MM.1S (cell line): ENCODE results near the gene PAXX.

Experiments used
- DNase-seq: peaks from one replicate; pipeline ENCODE4 v3.0.0-alpha.2; 2015
- H2AFZ ChIP-seq: fragments of 300-600 bp; sonication (generic); 2 replicates; pipeline ENCODE4 v1.6.0; 2016; ENCODE audit warnings: antibody characterized with exemption, low read length
- H3F3A ChIP-seq: fragments of 300-600 bp; sonication (generic); 2 replicates; pipeline ENCODE4 v1.6.1; 2016; ENCODE audit warnings: mild to moderate bottlenecking, antibody characterized with exemption, low read length, moderate library complexity, mixed read lengths; ENCODE audit not compliant: insufficient read depth
- H3K27ac ChIP-seq: fragments of 300-600 bp; sonication (generic); 2 replicates; pipeline ENCODE4 v1.5.1; 2016; ENCODE audit warnings: mild to moderate bottlenecking, low read length
- H3K27me3 ChIP-seq: fragments of 300-600 bp; sonication (generic); replicated peaks from 2 replicates; pipeline ENCODE4 v1.6.0; 2016; ENCODE audit warnings: low read length; ENCODE audit not compliant: insufficient read depth
- H3K36me3 ChIP-seq: fragments of 300-600 bp; sonication (generic); replicated peaks from 2 replicates; pipeline ENCODE4 v1.6.1; 2016; ENCODE audit warnings: mild to moderate bottlenecking, low read length, mixed read lengths; ENCODE audit not compliant: insufficient read depth
- H3K4me1 ChIP-seq: fragments of 300-600 bp; sonication (generic); 2 replicates; pipeline ENCODE4 v1.6.1; 2016; ENCODE audit warnings: low read length, mixed read lengths
- H3K4me2 ChIP-seq: fragments of 300-600 bp; sonication (generic); 2 replicates; pipeline ENCODE4 v1.6.0; 2016; ENCODE audit warnings: low read depth, low read length
- H3K4me3 ChIP-seq: fragments of 300-600 bp; sonication (generic); 2 replicates; pipeline ENCODE4 v1.5.1; 2016; ENCODE audit warnings: low read length, mixed read lengths
- H3K79me2 ChIP-seq: fragments of 300-600 bp; sonication (generic); 2 replicates; pipeline ENCODE4 v1.6.1; 2016; ENCODE audit warnings: mixed run types, low read length, mixed read lengths
- H3K9ac ChIP-seq: fragments of 300-600 bp; sonication (generic); 2 replicates; pipeline ENCODE4 v1.6.1; 2016; ENCODE audit warnings: low read length, mixed read lengths
- H3K9me2 ChIP-seq: fragments of 300-600 bp; sonication (generic); replicated peaks from 2 replicates; pipeline ENCODE4 v1.6.1; 2016; ENCODE audit warnings: mild to moderate bottlenecking, low read length, mixed read lengths; ENCODE audit not compliant: insufficient read depth
- H3K9me3 ChIP-seq: fragments of 300-600 bp; sonication (generic); replicated peaks from 2 replicates; pipeline ENCODE4 v1.6.1; 2016; ENCODE audit warnings: mild to moderate bottlenecking, low read length, mixed read lengths; ENCODE audit not compliant: insufficient read depth
- H4K20me1 ChIP-seq: fragments of 300-600 bp; sonication (generic); 2 replicates; pipeline ENCODE4 v1.6.1; 2016; ENCODE audit warnings: mild to moderate bottlenecking, low read length, moderate library complexity, mixed read lengths; ENCODE audit not compliant: insufficient read depth
- CTCF ChIP-seq: fragments of 300-600 bp; sonication (generic); IDR thresholded peaks from 2 replicates; pipeline ENCODE4 v1.5.1; 2016; ENCODE audit warnings: antibody characterized with exemption, low read length, mixed read lengths
- EZH2 ChIP-seq: fragments of 300-600 bp; sonication (generic); optimal IDR thresholded peaks from 2 replicates; pipeline ENCODE3; 2017; ENCODE audit warnings: low read depth, mild to moderate bottlenecking, antibody characterized with exemption, low read length, mixed read lengths
- EZH2phosphoT487 ChIP-seq: fragments of 300-600 bp; sonication (generic); IDR thresholded peaks from 2 replicates; pipeline ENCODE4 v1.6.1; 2018; ENCODE audit warnings: antibody characterized with exemption, low read length

Gene PAXX

GRCh38 chr9:137030006-137030405, 37.8 kb downstream of the PAXX start:
- no peaks in the 10 kb centered on the region for H3K9me3 ChIP-seq
- DNase-seq, result no peak
- H2AFZ ChIP-seq, result no peak overlapping the region
- H4K20me1 ChIP-seq, result no peaks in the 10 kb centered on the region
- no peaks in the 10 kb centered on the region for H3K79me2 ChIP-seq
- H3F3A ChIP-seq, result peaks cover 5% of the 10 kb centered on the region
- TF ChIP-seq EZH2phosphoT487 (no peak), EZH2 (no peak), CTCF (no peak)
- no peaks in the 10 kb centered on the region for H3K9me2 ChIP-seq
- H3K4me1 ChIP-seq, result peaks cover 12% of the 10 kb centered on the region
- H3K27me3 ChIP-seq, result peaks cover 75% of the 10 kb centered on the region
- H3K27ac ChIP-seq, result no peak overlapping the region
- no peak overlapping the region for H3K4me3 ChIP-seq
- H3K36me3 ChIP-seq, result no peaks in the 10 kb centered on the region
- H3K4me2 ChIP-seq, result no peak overlapping the region
- H3K9ac ChIP-seq, result no peak overlapping the region

- Histone ChIP-seq H3K27me3 (peaks cover 70% of the 10 kb centered on the region), H3K9ac (no peak overlapping the region), H2AFZ (no peak overlapping the region), H3K9me2 (no peaks in the 10 kb centered on the region), H3K36me3 (no peaks in the 10 kb centered on the region), H3K27ac (no peak overlapping the region), H3F3A (peaks cover 5% of the 10 kb centered on the region), H3K9me3 (no peaks in the 10 kb centered on the region), H3K4me1 (peaks cover 12% of the 10 kb centered on the region), H3K4me3 (no peak overlapping the region), H4K20me1 (no peaks in the 10 kb centered on the region), H3K4me2 (no peak overlapping the region), H3K79me2 (no peaks in the 10 kb centered on the region)
- TF ChIP-seq EZH2 (no peak), EZH2phosphoT487 (no peak)
- no peak for DNase-seq
Observed at GRCh38 chr9:137030538-137031527, 38.6 kb downstream of the PAXX start.

GRCh38 chr9:137031904-137032640, 39.9 kb downstream of the PAXX start, which contains the start of gene FUT7:
TSS of gene FUT7 (minus strand) at chr9:137032088. CDS start at chr9:137031991, 97 bp downstream.
- Histone ChIP-seq H3K27ac (no peak within 1 kb of the TSS), H3K4me3 (no peak within 1 kb of the TSS), H2AFZ (no peak within 1 kb of the TSS)

More at GRCh38 chr9:137031904-137032640, 39.9 kb downstream of the PAXX start, which contains the start of gene FUT7:
- Histone ChIP-seq H3K4me2 (no peak within 1 kb of the TSS), H3K79me2 (no peaks in the 10 kb centered on the region), H4K20me1 (no peaks in the 10 kb centered on the region), H3K9me3 (no peaks in the 10 kb centered on the region), H3K36me3 (no peaks in the 10 kb centered on the region), H3K9me2 (no peaks in the 10 kb centered on the region), H3K4me1 (peaks cover 8% of the 10 kb centered on the region), H3K9ac (no peak within 1 kb of the TSS), H3K27me3 (peaks cover 68% of the 10 kb centered on the region), H3F3A (peaks cover 5% of the 10 kb centered on the region)
- DNase-seq, result no peak
- TF ChIP-seq CTCF, result no peak
- no peak for TF ChIP-seq EZH2phosphoT487
- no peak for TF ChIP-seq EZH2
